GM12878 (cell line): Measurements from ENCODE around the gene MRPL16. TPM values are rescaled to one million over a fixed set of nuclear protein-coding genes. Genes with fewer than 3 reads are reported as not detected.

Experiments
- ATAC-seq: fragments of 200-7000 bp; cut with Tn5 transposase; 3 replicates; pipeline ENCODE4 v1.9.1; 2020; ENCODE audit warnings: mild to moderate bottlenecking, moderate library complexity
- BruUV-seq: library from RNA; stranded (reverse); fragments of 400-500 nt; replicated peaks from 2 replicates; lab custom pipeline; 2021; lab: Mats Ljungman, UMichigan
- CTCF ChIA-PET: fragments of 300-600 bp; sonication (Branson Sonifier 250); formaldehyde crosslinking; extraction: SDS; loops from one replicate; lab custom pipeline; 2021; ENCODE audit warnings: inconsistent platforms; lab: Yijun Ruan, JAX
- POLR2A ChIA-PET: fragments of 350-600 bp; formaldehyde crosslinking; extraction: SDS; loops from one replicate; lab custom pipeline; 2021; ENCODE audit warnings: inconsistent platforms; lab: Charles Lee
- RAD21 ChIA-PET: fragments of 300-600 bp; sonication (Branson Sonifier 250); formaldehyde crosslinking; loops from one replicate; lab custom pipeline; 2023; ENCODE audit warnings: antibody characterized with exemption; ENCODE audit not compliant: unreplicated experiment; lab: Charles Lee
- SMC1A ChIA-PET: fragments of 300-600 bp; sonication (Branson Sonifier 250); formaldehyde crosslinking; loops from one replicate; lab custom pipeline; 2023; ENCODE audit not compliant: unreplicated experiment, uncharacterized antibody; lab: Charles Lee
- DNase-seq: peaks from one replicate; pipeline ENCODE4 v3.0.0-alpha.2; 2011; ENCODE audit warnings: low read depth, low spot score
- FAIRE-seq: peaks from 3 replicates; lab custom pipeline; 2011; peaks lifted over from hg19 to GRCh38; lab: Jason Lieb, UNC
- H2AFZ ChIP-seq: 2 replicates; pipeline ENCODE4 v1.6.0; 2011; ENCODE audit warnings: low read depth, low read length, control low read depth; ENCODE audit not compliant: control insufficient read depth
- H3K27ac ChIP-seq: 2 replicates; pipeline ENCODE4 v1.5.1; 2011; ENCODE audit warnings: control low read depth; ENCODE audit not compliant: control insufficient read depth, insufficient read depth
- H3K27me3 ChIP-seq, 2 experiments: replicated peaks in 1 of 2; 2 replicates each; pipeline versions ENCODE4 v1.6.0 to v1.6.1; 2011; ENCODE audit warnings: low read length in 1 of 2; ENCODE audit not compliant: control insufficient read depth in 2 of 2, insufficient read depth in 2 of 2
- H3K36me3 ChIP-seq, 2 experiments: 2 replicates each; pipeline ENCODE4 v1.5.1; 2011; ENCODE audit warnings: low read length in 1 of 2; ENCODE audit not compliant: control insufficient read depth in 2 of 2, insufficient read depth in 2 of 2
- H3K4me1 ChIP-seq: 2 replicates; pipeline ENCODE4 v1.6.1; 2011; ENCODE audit warnings: mild to moderate bottlenecking, low read length, moderate library complexity, mixed read lengths; ENCODE audit not compliant: control insufficient read depth, insufficient read depth
- H3K4me2 ChIP-seq: 2 replicates; pipeline ENCODE4 v1.6.0; 2011; ENCODE audit warnings: control low read depth; ENCODE audit not compliant: control insufficient read depth, insufficient read depth
- H3K4me3 ChIP-seq: fragments of 200-600 bp; sonication (generic); 2 replicates; pipeline ENCODE4 v1.5.1; 2016
- H3K79me2 ChIP-seq: 2 replicates; pipeline ENCODE4 v1.6.0; 2011; ENCODE audit warnings: low read length; ENCODE audit not compliant: control insufficient read depth, insufficient read depth
- H3K9ac ChIP-seq: 2 replicates; pipeline ENCODE4 v1.8.0; 2011; ENCODE audit warnings: low read length, control low read depth, mixed read lengths; ENCODE audit not compliant: control insufficient read depth, insufficient read depth
- H3K9me3 ChIP-seq: replicated peaks from 3 replicates; pipeline ENCODE4 v1.5.1; 2011; ENCODE audit warnings: mild to moderate bottlenecking, low read length; ENCODE audit not compliant: control insufficient read depth, insufficient read depth
- H4K20me1 ChIP-seq: 2 replicates; pipeline ENCODE4 v1.6.0; 2011; ENCODE audit not compliant: control insufficient read depth, insufficient read depth
- CEBPB ChIP-seq, 2 experiments: fragments of 150-350 bp in 1 of 2; IDR thresholded peaks; 2 replicates each; pipeline ENCODE4 v1.6.1; 2012 to 2014; ENCODE audit warnings: low read depth in 2 of 2, low read length in 2 of 2, borderline replicate concordance in 1 of 2, inconsistent platforms in 1 of 2
- E2F4 ChIP-seq: IDR thresholded peaks from 2 replicates; pipeline ENCODE4 v1.6.1; 2012; ENCODE audit warnings: low read depth, low read length, improper control_type of control experiment
- EP300 ChIP-seq, 2 experiments: fragments of 150-350 bp in 1 of 2; IDR thresholded peaks; 2 replicates each; pipeline ENCODE4 v1.6.1; 2011 to 2012; ENCODE audit warnings: low read depth in 2 of 2, low read length in 2 of 2, borderline replicate concordance in 1 of 2, improper control_type of control experiment in 1 of 2, inconsistent platforms in 1 of 2; ENCODE audit not compliant: control insufficient read depth in 1 of 2
- MXI1 ChIP-seq: fragments of 150-350 bp; IDR thresholded peaks from 2 replicates; pipeline ENCODE4 v1.6.1; 2011; ENCODE audit warnings: low read depth, mild to moderate bottlenecking, inconsistent platforms, low read length, improper control_type of control experiment
- POLR2A ChIP-seq: IDR thresholded peaks from 2 replicates; pipeline ENCODE4 v1.6.1; 2011; ENCODE audit warnings: low read depth, mild to moderate bottlenecking, low read length
- SRF ChIP-seq, 2 experiments: IDR thresholded peaks; 2 replicates each; pipeline ENCODE4 v1.6.1; 2011; ENCODE audit warnings: low read depth in 2 of 2, low read length in 2 of 2, mild to moderate bottlenecking in 1 of 2, moderate library complexity in 1 of 2
- YBX1 ChIP-seq: fragments of 450-650 bp; IDR thresholded peaks from 2 replicates; pipeline ENCODE4 v1.6.1; 2016; ENCODE audit warnings: antibody characterized with exemption
- ZBED1 ChIP-seq: IDR thresholded peaks from 2 replicates; pipeline ENCODE4 v1.6.1; 2016; ENCODE audit warnings: borderline replicate concordance
- WGBS: methylation state at CpG from one replicate; pipeline ENCODE4 v1.1.6; 2016; ENCODE audit warnings: low lambda C conversion rate; ENCODE audit not compliant: insufficient replicate concordance, insufficient coverage; ENCODE audit errors: missing lambda C conversion rate; 5-methylcytosine and 5-hydroxymethylcytosine counted together
- in situ Hi-C: fragments of 300-500 bp; cut with MboI; formaldehyde crosslinking; loops from 9 replicates; pipeline ENCODE4 v1.14.3; 2018; ENCODE audit warnings: mixed read lengths
- intact Hi-C: fragments of 100-400 bp; cut with micrococcal nuclease; formaldehyde crosslinking; loops from one replicate; pipeline ENCODE4 v1.14.2; 2022; ENCODE audit not compliant: unreplicated experiment
- polyA plus RNA-seq, 11 experiments: library from polyadenylated mRNA; depleted of rRNA in 4 of 11; unstranded in 6 of 11; stranded (reverse) in 5 of 11; fragments of >200 nt; fragmentation: Nextera tagmentation in 4 of 11; fragmentation: Illumina TruSeq in 1 of 11; extraction: Ambion mirVana in 4 of 11; extraction: Trizol in 1 of 11; gene quantifications; 1 replicate in 1 of 11; 2 replicates in 10 of 11; pipeline versions ENCODE4 v1.2.1 to v1.2.3, GENCODE V29; 2011 to 2016; ENCODE audit warnings: inconsistent platforms in 2 of 11, missing spikeins in 2 of 11, low read depth in 1 of 11
- total RNA-seq, 4 experiments: library from RNA; depleted of rRNA in 3 of 4; stranded (reverse); fragments of >200 nt in 3 of 4; fragmentation: Illumina TruSeq in 1 of 4; extraction: Trizol in 1 of 4; gene quantifications; 2 replicates each; pipeline versions ENCODE4 v1.2.1 to v1.2.3, GENCODE V29; 2013 to 2021
- TF ChIP-seq, protein P1 (sequence below): IDR thresholded peaks from 2 replicates; pipeline ENCODE4 v1.6.1; 2011; ENCODE audit warnings: borderline replicate concordance, low read depth, mild to moderate bottlenecking, moderate library complexity, mixed read lengths, low read length; ENCODE audit not compliant: insufficient read depth; ENCODE audit errors: extremely low read length

Gene MRPL16
- total and polyA plus RNA-seq, 10 of the 15 experiments (the other 5 are each of a cell fraction or from before 2014, with no cell fraction given) = 38.2 to 167 (median 106) TPM

- in situ Hi-C loops = no loop called here
- Histone ChIP-seq H3K9ac (no peak overlapping the region), H4K20me1 (no peaks in the 10 kb centered on the region), H3K27me3 (no peaks in the 10 kb centered on the region), H3K36me3 (no peaks in the 10 kb centered on the region), H3K27ac (no peak overlapping the region), H3K79me2 (no peaks in the 10 kb centered on the region), H2AFZ (no peak overlapping the region), H3K9me3 (no peaks in the 10 kb centered on the region), H3K4me3 (no peak overlapping the region), H3K4me2 (no peak overlapping the region), H3K4me1 (peaks cover 5% of the 10 kb centered on the region)
- WGBS = 67% methylated on average over 5 of the region's 5 CpGs
- ChIA-PET SMC1A (no interaction called here), CTCF (no interaction called here), POLR2A (no interaction called here), RAD21 (no interaction called here)
- BruUV-seq = no TSS peak
- intact Hi-C loops = no loop called here
- no peak for FAIRE-seq
- no peak for ATAC-seq
- TF ChIP-seq CEBPB (IDR thresholded peaks at IDR 0.05; ENCODE audit: borderline replicate concordance in 1 of 2, low read depth in 2 of 2, low read length in 2 of 2) (no peak), POLR2A (no peak), ZBED1 (no peak)
- DNase-seq = no peak
Measured at GRCh38 chr11:59776210-59777066, 34.1 kb downstream of the MRPL16 start.

DNA sequence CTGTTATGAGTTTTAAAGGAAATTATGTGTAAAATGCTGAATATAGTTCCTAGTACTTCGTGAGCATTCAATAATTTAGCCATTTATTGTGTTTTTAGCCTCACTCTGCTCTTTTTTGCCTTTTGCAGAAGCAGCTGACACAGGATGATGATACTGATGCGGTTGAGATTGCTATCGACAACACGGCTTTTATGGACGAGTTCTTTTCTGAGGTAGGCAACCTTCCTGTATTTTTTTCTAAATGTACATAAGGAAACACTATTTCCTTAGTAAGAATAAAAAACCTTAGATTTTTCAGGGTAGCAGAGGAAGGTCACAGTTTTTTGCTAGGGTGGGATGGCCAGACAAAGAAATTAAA lies 37.5 kb downstream of the MRPL16 start:
- TF ChIP-seq E2F4 = no peak
- TF ChIP-seq, protein P1, sequence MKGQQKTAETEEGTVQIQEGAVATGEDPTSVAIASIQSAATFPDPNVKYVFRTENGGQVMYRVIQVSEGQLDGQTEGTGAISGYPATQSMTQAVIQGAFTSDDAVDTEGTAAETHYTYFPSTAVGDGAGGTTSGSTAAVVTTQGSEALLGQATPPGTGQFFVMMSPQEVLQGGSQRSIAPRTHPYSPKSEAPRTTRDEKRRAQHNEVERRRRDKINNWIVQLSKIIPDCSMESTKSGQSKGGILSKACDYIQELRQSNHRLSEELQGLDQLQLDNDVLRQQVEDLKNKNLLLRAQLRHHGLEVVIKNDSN = no peak
- TF ChIP-seq EP300 (IDR thresholded peaks at IDR 0.05; ENCODE audit: borderline replicate concordance in 1 of 2, control insufficient read depth in 1 of 2, low read depth in 2 of 2, low read length in 2 of 2) = no peak
- no peak for TF ChIP-seq SRF (IDR thresholded peaks at IDR 0.05; ENCODE audit: low read depth in 2 of 2, low read length in 2 of 2)
- TF ChIP-seq YBX1 = no peak
- no peak for TF ChIP-seq MXI1
- no TSS peak for BruUV-seq
- ATAC-seq (no peak), DNase-seq (no peak), FAIRE-seq (no peak)
- ChIA-PET RAD21 (interaction anchor here (1.5 kb wide), 1 partner anchor 18 kb away, joined by 6 read pairs; the partner anchor contains the start of gene STX3), SMC1A (interaction anchor here (1.0 to 1.2 kb wide), 2 partner anchors 12 to 146 kb away, joined by 3 to 4 read pairs; no protein-coding TSS in a partner anchor), POLR2A (interaction anchor here (0.6 kb wide), 1 partner anchor 16 kb away, joined by 3 read pairs; no protein-coding TSS in a partner anchor), CTCF (interaction anchor here (1.4 to 2.2 kb wide), 2 partner anchors 16 to 28 kb away, joined by 4 to 9 read pairs; no protein-coding TSS in a partner anchor)
- Histone ChIP-seq H3K27me3 (no peaks in the 10 kb centered on the region), H3K36me3 (no peaks in the 10 kb centered on the region), H3K4me2 (no peak overlapping the region), H3K79me2 (no peaks in the 10 kb centered on the region), H3K4me1 (peaks cover 5% of the 10 kb centered on the region), H2AFZ (no peak overlapping the region), H4K20me1 (no peaks in the 10 kb centered on the region), H3K27ac (no peak overlapping the region), H3K9me3 (no peaks in the 10 kb centered on the region), H3K9ac (no peak overlapping the region), H3K4me3 (no peak overlapping the region)
- 68% methylated on average over 5 of the region's 5 CpGs for WGBS
- in situ Hi-C loops = loop anchor here (5.0 kb wide), 1 partner anchor 51 kb away; no protein-coding TSS in a partner anchor
- intact Hi-C loops = loop anchor here (5.0 kb wide), 1 partner anchor 259 kb away; no protein-coding TSS in a partner anchor
